SU-DHL-6 (cell line): ENCODE data around the gene OR3A3.
"Not testable (repeated sequence)": the region's sequence is repeated elsewhere in the genome, so short reads cannot be mapped to it uniquely, and the experiment has no call there.

Experiments
- H2AFZ ChIP-seq: fragments of 200-600 bp; sonication (generic); 2 replicates; pipeline ENCODE4 v1.6.1; 2014; ENCODE audit warnings: low read depth, mild to moderate bottlenecking, moderate library complexity, mixed read lengths, antibody characterized with exemption, low read length; ENCODE audit not compliant: severe bottlenecking
- H3F3A ChIP-seq: fragments of 200-600 bp; shearing (Covaris generic); 2 replicates; pipeline ENCODE4 v1.6.0; 2016; ENCODE audit warnings: antibody characterized with exemption, mild to moderate bottlenecking; ENCODE audit not compliant: insufficient read depth
- H3K27ac ChIP-seq: fragments of 200-600 bp; sonication (generic); 2 replicates; pipeline ENCODE4 v1.5.1; 2016; ENCODE audit warnings: low read depth, mild to moderate bottlenecking, low read length, moderate library complexity, mixed read lengths
- H3K27me3 ChIP-seq: fragments of 200-600 bp; sonication (generic), shearing (Covaris generic); 2 replicates; pipeline ENCODE4 v1.6.0; 2014; ENCODE audit warnings: mild to moderate bottlenecking, low read length
- H3K36me3 ChIP-seq: fragments of 200-600 bp; sonication (generic); 2 replicates; pipeline ENCODE4 v1.6.1; 2014; ENCODE audit warnings: mild to moderate bottlenecking, low read length, mixed read lengths
- H3K4me2 ChIP-seq: fragments of 300-600, 200-600 bp; shearing (Covaris generic), sonication (generic); 2 replicates; pipeline ENCODE4 v1.6.0; 2014; ENCODE audit warnings: low read length, low read depth, mild to moderate bottlenecking; ENCODE audit not compliant: poor library complexity, severe bottlenecking
- H3K4me3 ChIP-seq: fragments of 200-600 bp; sonication (generic); 2 replicates; pipeline ENCODE4 v1.5.1; 2014; ENCODE audit warnings: antibody characterized with exemption, low read length, mild to moderate bottlenecking, mixed read lengths; ENCODE audit not compliant: insufficient read depth, poor library complexity, severe bottlenecking
- H3K79me2 ChIP-seq: fragments of 200-600 bp; sonication (generic); 2 replicates; pipeline ENCODE4 v1.6.1; 2014; ENCODE audit warnings: mild to moderate bottlenecking, low read length, moderate library complexity; ENCODE audit not compliant: insufficient read depth
- H3K9ac ChIP-seq: fragments of 200-600 bp; sonication (generic); 2 replicates; pipeline ENCODE4 v1.7.0; 2014; ENCODE audit warnings: mild to moderate bottlenecking, low read length
- H3K9me2 ChIP-seq: fragments of 200-600 bp; sonication (generic); replicated peaks from 2 replicates; pipeline ENCODE4 v1.6.1; 2014; ENCODE audit warnings: low read length; ENCODE audit not compliant: insufficient read depth
- H3K9me3 ChIP-seq: fragments of 200-600 bp; sonication (generic); 2 replicates; pipeline ENCODE4 v1.6.1; 2014; ENCODE audit warnings: low read length, mixed read lengths; ENCODE audit not compliant: insufficient read depth
- H4K20me1 ChIP-seq: fragments of 200-600 bp; sonication (generic); 2 replicates; pipeline ENCODE4 v1.6.1; 2014; ENCODE audit warnings: low read depth, mild to moderate bottlenecking, antibody characterized with exemption, low read length, moderate library complexity, mixed read lengths
- EZH2phosphoT487 ChIP-seq: fragments of 200-600 bp; sonication (generic), shearing (Covaris generic); conservative IDR thresholded peaks from 2 replicates; pipeline ENCODE4 v1.6.1; 2018; ENCODE audit warnings: mild to moderate bottlenecking, antibody characterized with exemption, low read length, moderate library complexity, mixed read lengths
- TF ChIP-seq, protein P1 (sequence below): fragments of 200-600 bp; sonication (generic); IDR thresholded peaks from one replicate; pipeline ENCODE4 v1.5.1; 2017; ENCODE audit warnings: antibody characterized with exemption, mild to moderate bottlenecking, low read length, moderate library complexity; ENCODE audit not compliant: insufficient read depth, poor library complexity, severe bottlenecking

Gene OR3A3

DNA sequence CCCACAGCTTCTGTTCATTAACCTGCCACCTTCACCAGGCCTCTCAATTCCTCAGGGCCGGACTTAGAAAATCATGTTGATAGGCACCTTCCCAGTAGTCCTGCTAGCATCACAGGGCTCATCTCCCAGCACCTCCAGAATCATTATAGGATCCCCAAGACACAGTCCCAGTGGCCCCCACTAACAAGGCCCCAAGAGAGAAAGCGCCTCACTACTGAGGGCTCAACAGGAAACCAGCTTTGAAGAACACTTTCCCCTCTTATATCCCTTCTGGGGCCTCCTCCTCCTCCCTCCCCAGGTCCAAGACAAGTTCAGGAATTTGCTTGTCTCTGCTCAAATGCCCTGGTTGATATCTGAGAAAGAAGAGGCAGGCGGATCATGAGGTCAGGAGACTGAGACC is at the start of gene OR3A3:
Gene OR3A3 (plus strand): TSS at position 301 of the 400 bp plus-strand sequence.
- Histone ChIP-seq H3K9ac (no peak within 1 kb of the TSS), H4K20me1 (no peaks in the 10 kb centered on the region), H3K79me2 (no peaks in the 10 kb centered on the region), H3F3A (no peaks in the 10 kb centered on the region), H3K27me3 (no peaks in the 10 kb centered on the region), H2AFZ (no peak within 1 kb of the TSS), H3K36me3 (no peaks in the 10 kb centered on the region), H3K9me3 (0 out of 2 replicates have a peak, but pooled peaks cover 6% of the 10 kb centered on the region), H3K27ac (no peak within 1 kb of the TSS), H3K4me2 (no peak within 1 kb of the TSS), H3K9me2 (no peaks in the 10 kb centered on the region), H3K4me3 (no peak within 1 kb of the TSS)
- TF ChIP-seq, protein P1, sequence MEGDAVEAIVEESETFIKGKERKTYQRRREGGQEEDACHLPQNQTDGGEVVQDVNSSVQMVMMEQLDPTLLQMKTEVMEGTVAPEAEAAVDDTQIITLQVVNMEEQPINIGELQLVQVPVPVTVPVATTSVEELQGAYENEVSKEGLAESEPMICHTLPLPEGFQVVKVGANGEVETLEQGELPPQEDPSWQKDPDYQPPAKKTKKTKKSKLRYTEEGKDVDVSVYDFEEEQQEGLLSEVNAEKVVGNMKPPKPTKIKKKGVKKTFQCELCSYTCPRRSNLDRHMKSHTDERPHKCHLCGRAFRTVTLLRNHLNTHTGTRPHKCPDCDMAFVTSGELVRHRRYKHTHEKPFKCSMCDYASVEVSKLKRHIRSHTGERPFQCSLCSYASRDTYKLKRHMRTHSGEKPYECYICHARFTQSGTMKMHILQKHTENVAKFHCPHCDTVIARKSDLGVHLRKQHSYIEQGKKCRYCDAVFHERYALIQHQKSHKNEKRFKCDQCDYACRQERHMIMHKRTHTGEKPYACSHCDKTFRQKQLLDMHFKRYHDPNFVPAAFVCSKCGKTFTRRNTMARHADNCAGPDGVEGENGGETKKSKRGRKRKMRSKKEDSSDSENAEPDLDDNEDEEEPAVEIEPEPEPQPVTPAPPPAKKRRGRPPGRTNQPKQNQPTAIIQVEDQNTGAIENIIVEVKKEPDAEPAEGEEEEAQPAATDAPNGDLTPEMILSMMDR, result no peak
- no peak for TF ChIP-seq EZH2phosphoT487

DNA sequence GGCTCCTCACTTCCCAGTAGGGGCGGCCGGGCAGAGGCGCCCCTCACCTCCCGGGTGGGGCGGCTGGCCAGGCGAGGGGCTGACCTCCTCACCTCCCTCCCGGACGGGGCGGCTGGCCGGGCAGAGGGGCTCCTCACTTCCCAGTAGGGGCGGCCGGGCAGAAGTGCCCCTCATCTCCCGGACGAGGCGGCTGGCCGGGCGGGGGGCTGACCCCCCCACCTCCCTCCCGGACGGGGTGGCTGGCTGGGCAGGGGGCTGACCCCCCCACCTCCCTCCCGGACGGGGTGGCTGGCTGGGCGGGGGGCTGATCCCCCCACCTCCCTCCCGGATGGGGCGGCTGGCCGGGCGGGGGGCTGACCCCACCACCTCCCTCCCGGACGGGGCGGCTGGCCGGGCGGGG is 40.0 kb upstream of the OR3A3 start:
- not testable (repeated sequence) for H3K36me3 ChIP-seq, H4K20me1 ChIP-seq, H3K27me3 ChIP-seq, H3K4me2 ChIP-seq, H3K4me3 ChIP-seq, H3K79me2 ChIP-seq, H3K27ac ChIP-seq, H3K9ac ChIP-seq, H3K9me2 ChIP-seq, H3K9me3 ChIP-seq, H3F3A ChIP-seq, H2AFZ ChIP-seq

DNA sequence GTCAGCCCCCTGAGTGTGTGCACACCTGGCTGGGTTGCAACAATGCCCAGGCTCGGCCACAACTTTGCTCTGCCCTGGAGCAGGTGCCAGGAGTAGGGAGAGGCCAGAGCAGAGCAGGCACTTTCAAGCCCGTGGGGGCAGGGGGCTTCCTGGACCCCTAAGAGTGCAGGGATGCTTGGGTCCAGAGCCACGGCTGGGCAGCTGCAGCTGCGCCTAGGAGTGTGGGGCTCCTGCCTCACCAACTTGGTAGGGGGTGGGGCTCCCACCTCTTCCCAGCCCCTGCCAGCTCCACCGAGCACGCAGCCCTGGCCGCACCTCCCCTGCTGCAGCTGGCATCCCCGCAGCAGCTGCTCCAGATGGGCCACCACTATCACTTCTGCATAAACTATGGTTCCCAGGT is 32.8 kb upstream of the OR3A3 start:
- TF ChIP-seq, protein P1, result no peak
- no peak for TF ChIP-seq EZH2phosphoT487
- Histone ChIP-seq H3K79me2 (no peaks in the 10 kb centered on the region), H3K4me2 (no peak overlapping the region), H3K9me3 (no peaks in the 10 kb centered on the region), H3K9ac (no peak overlapping the region), H3K27ac (no peak overlapping the region), H3K36me3 (no peaks in the 10 kb centered on the region), H3F3A (no peaks in the 10 kb centered on the region), H4K20me1 (no peaks in the 10 kb centered on the region), H3K4me3 (no peak overlapping the region), H2AFZ (no peak overlapping the region), H3K9me2 (no peaks in the 10 kb centered on the region), H3K27me3 (no peaks in the 10 kb centered on the region)

DNA sequence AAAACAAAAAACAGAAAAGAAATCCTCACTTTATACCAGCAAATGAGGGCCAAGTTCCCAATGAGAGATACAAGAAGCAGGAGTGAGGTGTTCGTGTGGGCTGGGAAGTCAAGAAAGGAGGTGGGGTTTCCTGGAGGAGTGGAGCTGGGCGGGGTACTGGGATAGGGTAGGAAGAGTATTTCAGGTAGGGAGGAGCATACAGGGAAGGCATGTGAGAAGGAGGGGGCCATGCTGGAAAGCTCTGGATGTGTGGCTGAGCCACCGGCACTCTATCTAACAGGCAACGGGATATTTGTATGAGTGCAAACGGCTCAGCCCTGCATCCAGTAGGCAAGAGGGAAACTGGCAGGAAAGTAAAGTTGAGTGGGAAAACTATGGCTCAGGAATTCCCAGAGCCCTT is 29.2 kb upstream of the OR3A3 start:
- Histone ChIP-seq H3K9ac (no peak overlapping the region), H3K27ac (no peak overlapping the region), H3K79me2 (no peaks in the 10 kb centered on the region), H3F3A (no peaks in the 10 kb centered on the region), H3K27me3 (no peaks in the 10 kb centered on the region), H3K4me3 (no peak overlapping the region), H4K20me1 (no peaks in the 10 kb centered on the region), H3K9me2 (no peaks in the 10 kb centered on the region), H3K36me3 (no peaks in the 10 kb centered on the region), H2AFZ (no peak overlapping the region), H3K4me2 (no peak overlapping the region), H3K9me3 (no peaks in the 10 kb centered on the region)
- TF ChIP-seq, protein P1, result no peak
- no peak for TF ChIP-seq EZH2phosphoT487
